Fibroblast of skin of back (primary cell): ENCODE measurements around the gene BCAS1.
A peak's percentile ranks its signal among the peaks of the same experiment; 100 is the strongest.

ENCODE experiments used
- DNase-seq: peaks from one replicate; pipeline ENCODE4 v3.0.0-alpha.2; 2013

BCAS1 gene

GRCh38 chr20:53957451-53958172 is 112.8 kb downstream of the BCAS1 start:
- peak; percentile 46 for DNase-seq

DNA sequence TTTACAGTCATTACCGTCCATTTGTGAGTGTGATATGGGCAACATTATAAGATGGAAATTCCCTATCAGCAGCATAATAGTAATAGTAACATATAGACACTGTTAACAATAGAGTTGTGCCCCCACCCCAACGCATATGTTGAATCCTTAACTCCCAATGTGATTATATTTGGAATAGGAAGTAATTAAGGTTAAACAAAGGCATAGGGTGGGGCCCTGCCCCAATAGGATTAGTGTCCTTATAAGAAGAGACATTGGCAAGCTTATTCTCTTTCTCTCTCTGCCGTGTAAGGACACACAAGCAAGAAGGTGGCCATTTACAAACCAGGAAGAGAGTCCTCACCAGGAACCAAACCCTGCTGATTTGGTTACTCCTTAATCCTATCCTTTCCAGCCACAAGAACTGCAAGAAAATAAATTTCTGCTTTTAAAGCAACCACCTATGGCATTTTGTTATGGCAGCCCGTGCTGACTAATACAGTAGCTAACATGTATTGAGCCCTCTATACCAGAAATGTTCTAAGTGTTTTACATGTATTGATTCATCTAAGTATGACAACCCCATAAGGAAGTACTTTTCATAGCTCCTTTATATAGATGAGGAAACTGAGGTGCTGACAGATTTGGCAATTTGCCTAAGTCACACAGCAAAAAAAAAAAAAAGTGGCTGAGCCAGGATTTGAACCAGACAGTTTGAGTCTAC is 114.2 kb downstream of the BCAS1 start:
- DNase-seq = no peak

GRCh38 chr20:53954723-53955658 is 115.4 kb downstream of the BCAS1 start:
- DNase-seq = no peak

DNA sequence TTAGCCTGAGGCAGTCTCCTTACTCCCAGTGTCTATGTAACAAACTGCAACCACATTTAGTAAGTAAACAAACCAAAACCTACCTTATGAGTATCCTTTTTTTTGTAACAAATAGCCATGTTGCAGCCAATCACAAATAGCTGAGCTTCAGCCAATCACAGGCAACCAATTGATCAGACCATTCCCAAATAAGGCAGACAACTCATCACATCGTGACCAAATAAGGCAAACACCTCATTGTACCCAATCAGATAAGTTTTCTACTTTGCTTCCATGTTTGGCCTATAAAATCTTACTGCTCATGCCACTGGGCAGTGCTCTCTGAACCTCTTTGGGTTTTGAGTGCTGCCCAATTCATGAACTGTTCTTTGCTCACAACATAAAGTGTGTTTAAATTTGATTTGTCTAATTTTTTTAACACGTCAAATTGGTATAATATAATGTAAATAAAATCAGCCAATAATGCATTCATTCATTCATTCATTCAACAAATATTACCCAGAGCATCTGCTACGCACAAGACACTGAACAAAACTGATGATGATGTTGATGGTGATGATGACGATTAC is 117.8 kb downstream of the BCAS1 start:
- no peak for DNase-seq

DNA sequence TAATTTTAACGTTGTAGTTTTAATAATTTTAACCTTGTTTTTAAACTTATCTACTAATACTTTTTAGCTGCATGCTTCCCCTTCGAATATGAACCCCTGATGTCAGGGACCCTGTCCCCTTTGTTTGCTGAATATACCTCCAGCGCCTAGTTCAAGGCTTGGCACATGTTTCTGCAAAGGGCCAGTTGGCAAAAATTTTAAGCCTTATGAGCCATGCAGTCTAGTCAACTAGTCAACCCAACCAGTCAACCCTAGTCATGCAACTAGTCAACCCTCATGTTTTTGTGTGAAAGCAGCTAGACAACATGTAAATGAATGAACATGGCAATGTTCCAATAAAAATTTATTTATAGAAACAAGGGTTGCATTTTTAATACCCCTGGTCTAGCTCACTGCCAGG is 119.8 kb downstream of the BCAS1 start:
- DNase-seq = no peak

DNA sequence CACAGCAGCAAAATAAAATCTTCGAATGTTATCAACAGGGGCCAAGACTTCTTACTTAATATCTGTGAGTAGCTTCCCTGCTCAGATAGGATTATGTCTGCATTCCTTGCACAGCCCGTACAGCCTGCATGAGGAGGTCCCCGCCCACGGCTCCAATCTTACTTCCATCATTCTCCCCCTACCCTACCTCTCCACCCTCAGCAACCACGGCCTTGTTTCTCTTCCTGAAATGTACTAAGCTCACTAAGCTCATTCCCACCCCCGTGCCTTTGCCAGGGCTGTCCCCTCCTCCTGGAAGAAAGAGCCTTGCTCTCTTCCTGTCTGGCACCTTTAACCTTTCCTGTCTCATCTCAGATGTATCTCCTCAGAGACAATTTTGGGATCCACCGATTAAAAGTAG is 120.4 kb downstream of the BCAS1 start:
- DNase-seq = no peak

DNA sequence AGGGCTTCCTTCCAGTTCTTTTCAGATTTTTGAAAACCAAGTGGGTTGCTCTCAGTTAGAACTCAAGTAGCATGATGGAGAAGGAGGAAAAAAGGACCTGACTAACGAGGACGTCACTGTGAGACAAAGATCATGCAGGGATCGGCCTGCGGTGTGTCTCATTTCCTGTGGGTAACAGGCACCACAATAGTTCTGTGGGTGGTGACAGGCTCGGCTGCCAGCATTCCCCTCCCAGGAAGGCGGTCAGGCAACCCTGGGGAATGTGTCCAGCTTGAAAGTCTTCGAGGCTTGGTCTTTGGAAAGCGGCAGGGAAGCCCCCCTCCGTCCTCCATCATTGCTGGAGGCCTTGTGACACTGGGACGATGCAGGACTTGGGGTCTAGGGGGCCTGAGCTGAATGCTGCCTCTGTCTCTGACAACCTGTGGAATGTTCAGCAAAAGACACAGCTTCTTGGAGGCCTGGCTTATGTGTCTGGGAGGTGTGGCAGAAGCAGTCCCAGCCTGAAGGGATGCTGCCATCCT is 121.0 kb downstream of the BCAS1 start:
- DNase-seq = peak; percentile 95

DNA sequence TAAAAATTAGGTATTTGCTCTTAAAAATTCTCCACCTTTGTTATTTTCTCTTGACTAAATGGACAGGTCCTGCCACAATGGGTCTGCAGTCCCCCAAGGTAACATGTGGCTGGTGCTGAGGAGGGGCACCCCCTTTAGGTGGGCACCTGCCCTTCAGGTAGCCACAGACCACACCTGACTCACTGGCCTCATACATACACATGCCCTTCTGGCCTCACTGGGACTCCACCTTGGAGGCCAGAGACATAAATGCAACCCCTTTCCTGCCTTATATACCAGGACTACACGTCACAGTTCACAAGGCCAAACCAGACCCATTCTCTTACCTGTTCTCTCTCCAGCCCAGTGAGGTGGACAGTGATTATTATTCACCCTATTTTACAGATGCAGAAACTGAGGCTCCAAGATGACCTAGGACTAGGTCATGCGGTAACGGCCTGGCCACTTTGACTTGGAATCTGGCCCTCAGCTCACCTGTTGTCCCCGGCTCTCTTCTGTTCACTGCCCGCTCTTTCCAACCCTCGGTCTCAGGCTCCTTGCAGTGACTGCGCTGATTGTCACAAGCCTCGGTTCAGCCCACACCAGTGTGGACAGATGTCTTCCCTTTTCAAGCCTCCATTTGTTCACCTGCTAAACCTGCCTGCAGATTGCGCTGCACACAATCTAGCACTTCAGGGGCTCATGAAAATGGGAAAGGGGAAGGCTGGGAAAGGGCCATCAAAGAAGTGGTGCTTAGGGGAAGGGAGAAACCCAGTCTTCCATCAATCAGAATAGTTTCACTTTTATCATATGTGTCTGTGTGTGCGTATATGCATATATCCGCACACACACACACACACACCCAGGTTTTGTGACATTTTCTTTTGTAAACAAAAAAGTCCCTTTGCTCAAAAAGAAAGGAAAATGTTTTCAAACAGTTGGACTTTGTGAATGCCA is 121.7 kb downstream of the BCAS1 start:
- no peak for DNase-seq

DNA sequence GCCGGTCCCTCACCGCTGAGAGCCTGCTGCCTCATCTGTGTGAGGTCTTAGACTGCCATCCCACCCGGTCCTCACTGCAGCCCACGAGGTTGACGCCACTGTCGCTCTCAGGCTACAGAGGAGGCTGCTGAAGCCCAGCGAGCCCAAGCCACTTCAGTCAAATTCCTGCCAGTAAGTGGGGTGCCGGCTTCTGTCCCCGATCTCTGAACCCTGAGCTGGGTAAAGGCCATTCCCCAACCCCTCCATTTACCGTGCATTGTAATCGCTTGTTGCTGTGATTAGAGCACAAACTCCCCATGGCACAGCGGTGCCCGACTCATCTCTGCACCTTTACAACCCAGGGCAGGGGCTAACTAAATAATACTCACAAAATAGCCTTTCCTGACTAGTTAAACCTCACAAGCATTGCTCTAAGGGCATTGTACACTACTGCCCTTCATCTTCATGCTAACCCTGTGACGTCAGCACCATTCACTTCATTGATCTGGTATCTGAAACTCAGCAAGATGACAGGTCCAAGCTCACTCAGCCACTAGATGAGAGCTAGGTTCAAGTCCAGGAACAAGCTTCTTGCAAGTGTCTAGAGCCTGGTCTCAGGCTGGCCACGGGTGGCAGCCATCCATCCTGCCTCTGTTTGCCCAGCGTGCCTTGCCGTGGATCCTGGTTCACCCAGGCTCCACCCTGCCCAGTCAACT is 122.7 kb downstream of the BCAS1 start:
- DNase-seq = no peak

GRCh38 chr20:53946106-53946505 is 124.3 kb downstream of the BCAS1 start:
- no peak for DNase-seq

- DNase-seq = no peak
Observed at GRCh38 chr20:53945478-53945877, 124.9 kb downstream of the BCAS1 start.

- no peak for DNase-seq
Observed at GRCh38 chr20:53944796-53945195, 125.6 kb downstream of the BCAS1 start.

DNA sequence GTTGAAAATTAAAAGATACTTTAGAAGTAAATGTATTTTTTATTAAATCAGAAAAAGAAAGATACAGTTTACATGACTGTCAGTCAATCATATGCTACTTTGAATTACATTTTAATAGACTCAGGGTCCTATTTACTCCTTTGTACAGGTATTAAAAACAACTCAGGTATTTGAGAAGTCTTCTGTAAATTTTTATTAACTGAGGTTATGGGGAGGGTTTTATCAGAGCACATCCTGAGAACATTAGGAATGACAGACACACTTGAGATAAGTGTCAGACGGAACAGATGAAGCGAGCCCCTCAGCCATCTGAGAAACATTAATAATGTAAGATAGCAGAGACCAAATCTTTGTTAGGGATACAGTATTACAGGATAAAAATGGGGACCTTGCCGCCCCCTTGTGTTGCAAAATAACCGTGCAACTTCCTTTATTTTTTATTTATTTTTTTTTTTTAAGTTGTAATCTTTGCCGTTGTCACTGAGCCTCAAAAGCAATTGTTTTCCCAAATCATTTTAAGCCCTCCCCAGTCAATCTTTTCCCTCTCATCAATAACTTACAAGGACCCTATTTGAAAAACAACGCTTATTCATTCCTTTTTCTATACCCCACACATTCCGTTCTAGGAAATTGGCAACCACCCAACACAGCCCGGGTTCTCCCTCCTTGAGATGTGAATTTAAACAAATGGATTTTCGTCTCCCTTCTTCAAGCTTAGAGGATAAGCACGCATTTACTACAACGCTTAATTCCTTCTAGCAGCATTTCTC is 126.7 kb downstream of the BCAS1 start:
- peak; percentile 48 for DNase-seq

GRCh38 chr20:53942973-53943372 is 127.4 kb downstream of the BCAS1 start:
- no peak for DNase-seq

DNA sequence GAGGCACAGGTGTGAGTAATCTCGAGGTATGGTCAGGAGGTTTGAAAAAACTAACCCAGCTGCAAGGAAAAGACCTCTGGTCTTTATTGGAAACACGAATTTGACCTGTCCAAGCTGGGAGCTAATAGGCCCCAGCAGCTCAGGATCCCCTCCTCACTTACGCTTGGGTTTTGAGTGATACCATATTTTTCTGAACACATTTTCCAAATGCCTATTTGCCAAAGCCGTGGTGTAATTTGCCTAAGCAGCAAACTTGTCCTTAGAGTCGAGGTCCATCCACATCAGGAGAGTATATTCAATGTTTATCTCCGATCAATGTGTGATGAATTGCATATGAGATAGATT is 128.0 kb downstream of the BCAS1 start:
- DNase-seq = no peak

- DNase-seq = no peak
Observed at GRCh38 chr20:53941680-53942471, 128.5 kb downstream of the BCAS1 start.

- peak; percentile 92 for DNase-seq
Observed at GRCh38 chr20:53940907-53941545, 129.4 kb downstream of the BCAS1 start.

GRCh38 chr20:53940360-53940702 is 130.1 kb downstream of the BCAS1 start:
- DNase-seq = no peak
